ENCODE measurements around the gene PEX26.
"Not testable (repeated sequence)": the region's sequence is repeated elsewhere in the genome, so short reads cannot be mapped to it uniquely, and the experiment has no call there.

Gene PEX26

DNA sequence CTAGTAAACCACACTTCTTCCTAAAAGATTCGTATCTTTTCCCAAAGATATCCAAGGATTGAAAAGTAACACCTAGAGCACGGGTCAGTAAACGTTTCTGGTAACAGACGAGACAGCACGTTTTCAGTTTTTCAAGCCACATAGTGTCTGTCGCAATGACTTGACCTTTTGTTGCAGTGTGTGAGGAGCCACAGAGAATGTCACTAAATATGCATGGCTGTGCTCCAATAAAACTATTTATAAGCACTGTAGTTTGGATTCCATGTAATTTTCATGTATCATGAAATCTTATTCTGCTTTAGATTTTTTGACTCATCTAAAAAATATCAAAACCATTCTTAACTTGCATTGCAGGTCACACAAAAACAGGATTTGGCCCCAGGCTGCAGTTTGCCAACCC is 35.1 kb upstream of the PEX26 start:
- Histone ChIP-seq H3K36me3 (ENCODE audit: control insufficient read depth in 5 of 5, insufficient read depth in 5 of 5, low read length in 5 of 5) (no peaks in the 10 kb centered on the region), H3K9me3 (ENCODE audit: control insufficient read depth in 5 of 5, low read length in 5 of 5) (no peaks in the 10 kb centered on the region), H3K9ac (ENCODE audit: low read length in 5 of 5) (no peak overlapping the region), H3K27me3 (ENCODE audit: control insufficient read depth in 5 of 5, insufficient read depth in 4 of 5, low read length in 5 of 5) (no peaks in the 10 kb centered on the region), H3K27ac (ENCODE audit: low read depth, low read length) (peak overlapping the region; percentile 31), H3K4me1 (ENCODE audit: control insufficient read depth in 5 of 5, insufficient read depth in 5 of 5, low read length in 5 of 5) (peaks cover 2 to 37% (median 28%) of the 10 kb centered on the region in 5 donors), H3K4me3 (ENCODE audit: low read depth in 1 of 5, low read length in 5 of 5) (no peak overlapping the region)

- H3K9me3 ChIP-seq (ENCODE audit: control insufficient read depth in 5 of 5, low read length in 5 of 5) = no peaks in the 10 kb centered on the region
- no peaks in the 10 kb centered on the region for H3K27me3 ChIP-seq (ENCODE audit: control insufficient read depth in 5 of 5, insufficient read depth in 4 of 5, low read length in 5 of 5)
- H3K4me3 ChIP-seq (ENCODE audit: low read depth in 1 of 5, low read length in 5 of 5) = peak overlapping the region in 2 of 5 donors; percentile 0 to 7
- H3K4me1 ChIP-seq (ENCODE audit: control insufficient read depth in 5 of 5, insufficient read depth in 5 of 5, low read length in 5 of 5) = peaks cover 2 to 35% (median 28%) of the 10 kb centered on the region in 5 donors
- peak overlapping the region; percentile 43 for H3K27ac ChIP-seq (ENCODE audit: low read depth, low read length)
- peak overlapping the region in 1 of 5 donors; percentile 13 for H3K9ac ChIP-seq (ENCODE audit: low read length in 5 of 5)
- no peaks in the 10 kb centered on the region for H3K36me3 ChIP-seq (ENCODE audit: control insufficient read depth in 5 of 5, insufficient read depth in 5 of 5, low read length in 5 of 5)
Measured at GRCh38 chr22:18044548-18045271, 33.1 kb upstream of the PEX26 start.

GRCh38 chr22:18045794-18046193 is 32.0 kb upstream of the PEX26 start:
- H3K9me3 ChIP-seq (ENCODE audit: control insufficient read depth in 5 of 5, low read length in 5 of 5) = no peaks in the 10 kb centered on the region
- H3K27ac ChIP-seq (ENCODE audit: low read depth, low read length) = no peak overlapping the region
- H3K27me3 ChIP-seq (ENCODE audit: control insufficient read depth in 5 of 5, insufficient read depth in 4 of 5, low read length in 5 of 5) = no peaks in the 10 kb centered on the region
- no peak overlapping the region for H3K4me3 ChIP-seq (ENCODE audit: low read depth in 1 of 5, low read length in 5 of 5)
- H3K36me3 ChIP-seq (ENCODE audit: control insufficient read depth in 5 of 5, insufficient read depth in 5 of 5, low read length in 5 of 5) = no peaks in the 10 kb centered on the region
- H3K4me1 ChIP-seq (ENCODE audit: control insufficient read depth in 5 of 5, insufficient read depth in 5 of 5, low read length in 5 of 5) = peaks cover 2 to 37% (median 33%) of the 10 kb centered on the region in 5 donors
- no peak overlapping the region for H3K9ac ChIP-seq (ENCODE audit: low read length in 5 of 5)

DNA sequence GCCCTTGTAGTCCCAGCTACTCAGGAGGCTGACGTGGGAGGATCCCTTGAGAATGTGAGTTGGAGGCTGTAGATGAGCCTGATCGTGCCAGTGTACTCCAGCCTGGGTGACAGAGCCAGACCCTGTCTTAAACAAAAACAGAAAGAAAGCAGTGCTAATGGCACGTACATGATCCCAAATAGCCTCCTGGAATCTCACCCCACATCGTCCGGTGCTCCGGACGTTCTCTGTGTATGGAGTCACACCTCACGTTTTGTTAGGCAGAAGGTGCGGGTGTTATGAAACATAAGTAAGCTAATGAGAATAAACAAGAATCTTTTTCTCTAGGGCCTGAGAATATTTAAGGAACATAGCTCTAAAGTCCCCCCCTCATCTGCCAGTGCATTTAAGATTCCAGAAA is 29.7 kb upstream of the PEX26 start:
- Histone ChIP-seq H3K9ac (ENCODE audit: low read length in 5 of 5) (no peak overlapping the region), H3K4me3 (ENCODE audit: low read depth in 1 of 5, low read length in 5 of 5) (peak overlapping the region in 2 of 5 donors; percentile 29 to 41), H3K4me1 (ENCODE audit: control insufficient read depth in 5 of 5, insufficient read depth in 5 of 5, low read length in 5 of 5) (peaks cover 2 to 31% (median 29%) of the 10 kb centered on the region in 5 donors), H3K36me3 (ENCODE audit: control insufficient read depth in 5 of 5, insufficient read depth in 5 of 5, low read length in 5 of 5) (no peaks in the 10 kb centered on the region), H3K27ac (ENCODE audit: low read depth, low read length) (no peak overlapping the region), H3K27me3 (ENCODE audit: control insufficient read depth in 5 of 5, insufficient read depth in 4 of 5, low read length in 5 of 5) (no peaks in the 10 kb centered on the region), H3K9me3 (ENCODE audit: control insufficient read depth in 5 of 5, low read length in 5 of 5) (no peaks in the 10 kb centered on the region)

DNA sequence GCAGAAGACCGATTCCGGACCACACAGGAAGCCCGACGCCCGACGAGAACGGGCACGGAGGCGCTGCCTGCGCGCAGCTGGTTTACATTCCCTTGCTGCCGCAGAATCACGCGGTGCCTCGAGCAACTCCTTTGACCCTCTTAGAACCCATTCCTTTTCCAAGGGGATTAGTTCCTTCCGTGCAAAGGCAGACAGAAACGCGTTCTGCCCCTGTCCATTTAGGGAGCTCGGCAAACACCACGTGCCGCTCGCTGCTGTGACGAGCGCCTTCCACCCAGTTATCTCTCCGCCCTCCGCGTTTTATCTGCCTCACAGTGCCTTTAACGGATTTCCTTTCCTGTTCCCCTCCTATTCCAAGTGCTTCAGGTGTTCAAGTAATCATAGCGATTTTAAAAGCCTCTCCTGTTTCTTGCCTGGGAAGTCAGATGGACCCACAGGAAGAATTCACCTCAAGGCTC is 29.3 kb upstream of the PEX26 start:
- Histone ChIP-seq H3K9me3 (ENCODE audit: control insufficient read depth in 5 of 5, low read length in 5 of 5) (no peaks in the 10 kb centered on the region), H3K27me3 (ENCODE audit: control insufficient read depth in 5 of 5, insufficient read depth in 4 of 5, low read length in 5 of 5) (no peaks in the 10 kb centered on the region), H3K4me3 (ENCODE audit: low read depth in 1 of 5, low read length in 5 of 5) (peak overlapping the region in 2 of 5 donors; percentile 29 to 41), H3K27ac (ENCODE audit: low read depth, low read length) (no peak overlapping the region), H3K4me1 (ENCODE audit: control insufficient read depth in 5 of 5, insufficient read depth in 5 of 5, low read length in 5 of 5) (peaks cover 2 to 27% (median 25%) of the 10 kb centered on the region in 5 donors), H3K9ac (ENCODE audit: low read length in 5 of 5) (no peak overlapping the region), H3K36me3 (ENCODE audit: control insufficient read depth in 5 of 5, insufficient read depth in 5 of 5, low read length in 5 of 5) (no peaks in the 10 kb centered on the region)

GRCh38 chr22:18050065-18050464 is 27.7 kb upstream of the PEX26 start:
- no peaks in the 10 kb centered on the region for H3K36me3 ChIP-seq (ENCODE audit: control insufficient read depth in 5 of 5, insufficient read depth in 5 of 5, low read length in 5 of 5)
- H3K27ac ChIP-seq (ENCODE audit: low read depth, low read length) = no peak overlapping the region
- H3K4me1 ChIP-seq (ENCODE audit: control insufficient read depth in 5 of 5, insufficient read depth in 5 of 5, low read length in 5 of 5) = peaks cover 0 to 11% (median 9%) of the 10 kb centered on the region in 5 donors
- no peaks in the 10 kb centered on the region for H3K9me3 ChIP-seq (ENCODE audit: control insufficient read depth in 5 of 5, low read length in 5 of 5)
- H3K27me3 ChIP-seq (ENCODE audit: control insufficient read depth in 5 of 5, insufficient read depth in 4 of 5, low read length in 5 of 5) = no peaks in the 10 kb centered on the region
- H3K4me3 ChIP-seq (ENCODE audit: low read depth in 1 of 5, low read length in 5 of 5) = no peak overlapping the region
- no peak overlapping the region for H3K9ac ChIP-seq (ENCODE audit: low read length in 5 of 5)

DNA sequence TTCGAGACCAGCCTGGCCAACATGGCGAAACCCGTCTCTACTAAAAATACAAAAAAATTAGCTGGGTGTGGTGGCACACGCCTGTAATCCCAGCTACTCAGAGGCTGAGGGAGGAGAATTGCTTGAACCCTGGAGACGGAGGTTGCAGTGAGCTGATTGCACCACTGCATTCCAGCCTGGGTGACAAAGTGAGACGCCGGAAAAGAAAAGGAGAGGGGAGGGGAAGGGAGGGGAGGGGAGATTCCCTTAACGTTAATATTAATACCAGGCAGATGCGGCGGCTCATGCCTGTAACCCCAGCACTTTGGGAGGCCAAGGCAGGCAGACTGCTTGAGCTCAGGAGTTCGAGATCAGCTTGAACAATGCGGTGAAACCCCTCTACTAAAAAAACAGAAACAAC is 26.7 kb upstream of the PEX26 start:
- H3K36me3 ChIP-seq (ENCODE audit: control insufficient read depth in 5 of 5, insufficient read depth in 5 of 5, low read length in 5 of 5); H3K9me3 ChIP-seq (ENCODE audit: control insufficient read depth in 5 of 5, low read length in 5 of 5); H3K27me3 ChIP-seq (ENCODE audit: control insufficient read depth in 5 of 5, insufficient read depth in 4 of 5, low read length in 5 of 5); H3K4me3 ChIP-seq (ENCODE audit: low read depth in 1 of 5, low read length in 5 of 5); H3K9ac ChIP-seq (ENCODE audit: low read length in 5 of 5); H3K27ac ChIP-seq (ENCODE audit: low read depth, low read length): not testable (repeated sequence)
- H3K4me1 ChIP-seq (ENCODE audit: control insufficient read depth in 5 of 5, insufficient read depth in 5 of 5, low read length in 5 of 5) = peaks cover 0 to 14% (median 10%) of the 10 kb centered on the region in 5 donors

GRCh38 chr22:18053216-18053946 is 24.4 kb upstream of the PEX26 start:
- H3K36me3 ChIP-seq (ENCODE audit: control insufficient read depth in 5 of 5, insufficient read depth in 5 of 5, low read length in 5 of 5); H3K9me3 ChIP-seq (ENCODE audit: control insufficient read depth in 5 of 5, low read length in 5 of 5); H3K9ac ChIP-seq (ENCODE audit: low read length in 5 of 5); H3K27ac ChIP-seq (ENCODE audit: low read depth, low read length); H3K27me3 ChIP-seq (ENCODE audit: control insufficient read depth in 5 of 5, insufficient read depth in 4 of 5, low read length in 5 of 5); H3K4me3 ChIP-seq (ENCODE audit: low read depth in 1 of 5, low read length in 5 of 5): not testable (repeated sequence)
- peaks cover 0 to 25% (median 23%) of the 10 kb centered on the region in 5 donors for H3K4me1 ChIP-seq (ENCODE audit: control insufficient read depth in 5 of 5, insufficient read depth in 5 of 5, low read length in 5 of 5)

DNA sequence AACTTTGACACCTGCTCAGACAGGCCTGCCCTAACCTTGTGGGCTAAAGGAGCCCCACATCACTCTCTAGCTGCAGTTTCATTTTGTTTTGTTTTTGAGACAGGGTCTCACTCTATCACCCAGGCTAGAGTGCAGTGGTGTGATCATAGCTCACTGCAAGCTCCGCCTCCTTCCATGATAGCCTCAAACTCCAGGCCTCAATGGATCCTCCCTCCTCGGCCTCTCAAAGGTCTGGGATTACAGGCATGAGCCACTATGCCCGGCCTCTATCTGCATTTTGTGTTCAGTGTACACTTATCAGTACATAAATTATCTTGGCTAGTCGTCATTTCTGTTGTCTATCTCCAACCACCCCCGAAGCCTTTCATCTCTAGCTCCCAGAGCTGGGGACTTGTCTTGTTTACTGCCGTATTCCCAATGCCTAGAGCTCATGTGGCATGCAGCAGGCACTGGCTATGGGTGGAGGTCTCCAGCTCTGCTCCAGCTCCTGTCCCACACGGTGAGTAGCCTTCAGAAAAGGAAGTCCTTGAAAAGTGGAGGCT is 22.1 kb upstream of the PEX26 start:
- H3K4me1 ChIP-seq (ENCODE audit: control insufficient read depth in 5 of 5, insufficient read depth in 5 of 5, low read length in 5 of 5) = peaks cover 0 to 19% (median 16%) of the 10 kb centered on the region in 5 donors
- no peaks in the 10 kb centered on the region for H3K27me3 ChIP-seq (ENCODE audit: control insufficient read depth in 5 of 5, insufficient read depth in 4 of 5, low read length in 5 of 5)
- H3K9ac ChIP-seq (ENCODE audit: low read length in 5 of 5) = no peak overlapping the region
- H3K27ac ChIP-seq (ENCODE audit: low read depth, low read length) = no peak overlapping the region
- H3K4me3 ChIP-seq (ENCODE audit: low read depth in 1 of 5, low read length in 5 of 5) = no peak overlapping the region
- no peaks in the 10 kb centered on the region for H3K36me3 ChIP-seq (ENCODE audit: control insufficient read depth in 5 of 5, insufficient read depth in 5 of 5, low read length in 5 of 5)
- H3K9me3 ChIP-seq (ENCODE audit: control insufficient read depth in 5 of 5, low read length in 5 of 5) = no peaks in the 10 kb centered on the region

- Histone ChIP-seq H3K4me1 (ENCODE audit: control insufficient read depth in 5 of 5, insufficient read depth in 5 of 5, low read length in 5 of 5) (peaks cover 2 to 22% (median 20%) of the 10 kb centered on the region in 5 donors), H3K27ac (ENCODE audit: low read depth, low read length) (peak overlapping the region; percentile 54), H3K36me3 (ENCODE audit: control insufficient read depth in 5 of 5, insufficient read depth in 5 of 5, low read length in 5 of 5) (no peaks in the 10 kb centered on the region), H3K9me3 (ENCODE audit: control insufficient read depth in 5 of 5, low read length in 5 of 5) (no peaks in the 10 kb centered on the region), H3K9ac (ENCODE audit: low read length in 5 of 5) (no peak overlapping the region), H3K27me3 (ENCODE audit: control insufficient read depth in 5 of 5, insufficient read depth in 4 of 5, low read length in 5 of 5) (peaks cover 0 to 3% (median 0%) of the 10 kb centered on the region in 5 donors), H3K4me3 (ENCODE audit: low read depth in 1 of 5, low read length in 5 of 5) (no peak overlapping the region)
Measured at GRCh38 chr22:18056161-18056666, 21.6 kb upstream of the PEX26 start.
